ENCODE data around the gene FNDC8. TPM values are rescaled to one million over a fixed set of nuclear protein-coding genes. Genes with fewer than 3 reads are reported as not detected.

FNDC8 gene
- total and polyA plus RNA-seq, 2 of the 4 experiments (the other 2 are of a cell fraction) = not detected

GRCh38 chr17:35088881-35089585 lies 32.4 kb upstream of the FNDC8 start:
- Histone ChIP-seq H3K79me1 (ENCODE audit: low read depth in 1 of 2, low read length in 2 of 2) (peaks cover 5 to 40% of the 10 kb centered on the region in 2 experiments; a peak in 3 of 4 replicates), H3K4me2 (ENCODE audit: low read depth, low read length) (peak overlapping the region; percentile 92), H3K14ac (replicated peaks; ENCODE audit: low read depth, low read length) (peak overlapping the region; percentile 89), H4K5ac (ENCODE audit: low read depth, low read length) (peak overlapping the region; percentile 83), H3K36me3 (ENCODE audit: control insufficient read depth, insufficient read depth, low read length) (no peaks in the 10 kb centered on the region), H3K56ac (ENCODE audit: extremely low read depth, insufficient read depth, low read length) (peak overlapping the region; percentile 64), H2BK15ac (ENCODE audit: low read depth, low read length) (peak overlapping the region; percentile 66; the same call in 2 of the 3 replicates), H3K23ac (ENCODE audit: low read depth, low read length) (peak overlapping the region; percentile 89), H2AK9ac (replicated peaks; ENCODE audit: low read depth, low read length, poor library complexity) (peak overlapping the region; percentile 99), H4K8ac (ENCODE audit: low read depth in 2 of 2, low read length in 2 of 2) (peak overlapping the region; percentile 78 to 96), H3K4me1 (ENCODE audit: control insufficient read depth, insufficient read depth, low read length) (peaks cover 11% of the 10 kb centered on the region), H3K9me3 (ENCODE audit: control insufficient read depth, insufficient read depth, low read length) (no peaks in the 10 kb centered on the region), H2AK5ac (ENCODE audit: low read depth, low read length) (peak overlapping the region; percentile 33; the same call in 1 of the 2 replicates), H3K9ac (ENCODE audit: low read depth, low read length) (peak overlapping the region; percentile 71), H3K27ac (ENCODE audit: insufficient read depth, low read length) (peak overlapping the region; percentile 73), H2AFZ (replicated peaks; ENCODE audit: low read length, poor library complexity) (peak overlapping the region; percentile 97), H3K9me1 (ENCODE audit: insufficient read depth, low read length) (peaks cover 14% of the 10 kb centered on the region), H4K91ac (ENCODE audit: insufficient read depth, low read depth, low read length) (peak overlapping the region; percentile 80), H2BK120ac (ENCODE audit: low read depth, low read length) (peak overlapping the region; percentile 72; the same call in 1 of the 2 replicates), H2BK5ac (ENCODE audit: low read depth, low read length, poor library complexity, severe bottlenecking) (peak overlapping the region; percentile 66), H2BK20ac (ENCODE audit: low read depth, low read length) (peak overlapping the region; percentile 20; the same call in 1 of the 2 replicates), H3K4me3 (ENCODE audit: insufficient read depth, low read depth, low read length) (peak overlapping the region; percentile 87), H3K4ac (ENCODE audit: low read depth, low read length) (peak overlapping the region; percentile 88), H4K20me1 (ENCODE audit: insufficient read depth, low read length) (no peaks in the 10 kb centered on the region; the same call in 1 of the 2 replicates), H3K27me3 (ENCODE audit: control insufficient read depth, insufficient read depth, low read length) (no peaks in the 10 kb centered on the region), H3K18ac (ENCODE audit: low read depth, low read length) (peak overlapping the region; percentile 44)
- TF ChIP-seq MXI1 (IDR thresholded peaks at IDR 0.05; ENCODE audit: borderline replicate concordance, low read depth, low read length) (no peak), RFX5 (IDR thresholded peaks at IDR 0.05; ENCODE audit: low read depth, low read length) (no peak), NFE2L2 (IDR thresholded peaks at IDR 0.05; ENCODE audit: low read depth, low read length) (no peak), MAZ (IDR thresholded peaks at IDR 0.05; ENCODE audit: borderline replicate concordance, low read depth, low read length) (peak; percentile 71; the same call in 1 of the 2 replicates), RAD21 (IDR thresholded peaks at IDR 0.05; ENCODE audit: low read length) (peak; percentile 79), SMC3 (IDR thresholded peaks at IDR 0.05; ENCODE audit: low read depth, low read length) (peak; percentile 85), BHLHE40 (IDR thresholded peaks at IDR 0.05; ENCODE audit: low read depth, low read length) (no peak), MAFK (IDR thresholded peaks at IDR 0.05; ENCODE audit: low read depth, low read length) (no peak), POLR2A (IDR thresholded peaks at IDR 0.05; ENCODE audit: low read depth, low read length) (no peak; the same call in 1 of the 2 replicates)
- TF ChIP-seq, protein P1, sequence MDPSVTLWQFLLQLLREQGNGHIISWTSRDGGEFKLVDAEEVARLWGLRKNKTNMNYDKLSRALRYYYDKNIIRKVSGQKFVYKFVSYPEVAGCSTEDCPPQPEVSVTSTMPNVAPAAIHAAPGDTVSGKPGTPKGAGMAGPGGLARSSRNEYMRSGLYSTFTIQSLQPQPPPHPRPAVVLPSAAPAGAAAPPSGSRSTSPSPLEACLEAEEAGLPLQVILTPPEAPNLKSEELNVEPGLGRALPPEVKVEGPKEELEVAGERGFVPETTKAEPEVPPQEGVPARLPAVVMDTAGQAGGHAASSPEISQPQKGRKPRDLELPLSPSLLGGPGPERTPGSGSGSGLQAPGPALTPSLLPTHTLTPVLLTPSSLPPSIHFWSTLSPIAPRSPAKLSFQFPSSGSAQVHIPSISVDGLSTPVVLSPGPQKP (IDR thresholded peaks at IDR 0.05; ENCODE audit: borderline replicate concordance, low read depth, low read length) = no peak
- TF ChIP-seq, protein P2, sequence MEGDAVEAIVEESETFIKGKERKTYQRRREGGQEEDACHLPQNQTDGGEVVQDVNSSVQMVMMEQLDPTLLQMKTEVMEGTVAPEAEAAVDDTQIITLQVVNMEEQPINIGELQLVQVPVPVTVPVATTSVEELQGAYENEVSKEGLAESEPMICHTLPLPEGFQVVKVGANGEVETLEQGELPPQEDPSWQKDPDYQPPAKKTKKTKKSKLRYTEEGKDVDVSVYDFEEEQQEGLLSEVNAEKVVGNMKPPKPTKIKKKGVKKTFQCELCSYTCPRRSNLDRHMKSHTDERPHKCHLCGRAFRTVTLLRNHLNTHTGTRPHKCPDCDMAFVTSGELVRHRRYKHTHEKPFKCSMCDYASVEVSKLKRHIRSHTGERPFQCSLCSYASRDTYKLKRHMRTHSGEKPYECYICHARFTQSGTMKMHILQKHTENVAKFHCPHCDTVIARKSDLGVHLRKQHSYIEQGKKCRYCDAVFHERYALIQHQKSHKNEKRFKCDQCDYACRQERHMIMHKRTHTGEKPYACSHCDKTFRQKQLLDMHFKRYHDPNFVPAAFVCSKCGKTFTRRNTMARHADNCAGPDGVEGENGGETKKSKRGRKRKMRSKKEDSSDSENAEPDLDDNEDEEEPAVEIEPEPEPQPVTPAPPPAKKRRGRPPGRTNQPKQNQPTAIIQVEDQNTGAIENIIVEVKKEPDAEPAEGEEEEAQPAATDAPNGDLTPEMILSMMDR (conservative IDR thresholded peaks at IDR 0.05; ENCODE audit: low read depth, low read length) = peak; percentile 87
- ATAC-seq (ENCODE audit: low read depth) (peak; percentile 89), DNase-seq (peak; percentile 69)
- in situ Hi-C loops (cut with MboI; ENCODE audit: low sequenced_read_pairs) = no loop called here
- BruUV-seq (replicated peaks) = no TSS peak
- ChIA-PET POLR2A (ENCODE audit: unreplicated experiment) (no interaction called here), CTCF (interaction anchor here (0.9 kb wide), 2 partner anchors 89 to 91 kb away, joined by 3 to 4 read pairs; no protein-coding TSS in a partner anchor)
- dilution Hi-C loops (cut with HindIII; ENCODE audit: low sequenced_read_pairs, unreplicated experiment) = no loop called here
- WGBS, 2 experiments (ENCODE audit: extremely low coverage in 2 of 2, insufficient read length in 1 of 2) = 0% methylated on average over 15 of the region's 80 CpGs; no CpG with 5 or more reads in 1 of the 2 experiments
- intact Hi-C loops (cut with micrococcal nuclease) = loop anchor here (1.0 to 2.0 kb wide), 4 partner anchors 26 to 108 kb away; partner anchors contain the start of gene RFFL
